Kidney (tissue), 14 donors: ENCODE data around the gene NF2. TPM values are rescaled to one million over a fixed set of nuclear protein-coding genes. Genes with fewer than 3 reads are reported as not detected.

Experiments used
- DNase-seq, 5 donors: peaks; one replicate each; pipeline ENCODE4 v3.0.0-alpha.2; 2013 to 2020
- FAIRE-seq: peaks from 2 replicates; lab custom pipeline; 2012; peaks lifted over from hg19 to GRCh38; lab: Jason Lieb, UNC
- H3K27ac ChIP-seq, 2 donors: one replicate each; pipeline ENCODE4 v1.7.0; 2013; ENCODE audit warnings: low read depth in 2 of 2, low read length in 2 of 2, inconsistent platforms in 1 of 2
- H3K27me3 ChIP-seq: one replicate; pipeline ENCODE4 v1.7.1; 2013; ENCODE audit warnings: low read length, inconsistent platforms; ENCODE audit not compliant: control insufficient read depth, insufficient read depth
- H3K36me3 ChIP-seq, 3 donors: one replicate each; pipeline versions ENCODE4 v1.7.0 to v1.7.1; 2013; ENCODE audit warnings: low read length in 3 of 3, control low read depth in 1 of 3, inconsistent platforms in 1 of 3; ENCODE audit not compliant: insufficient read depth in 3 of 3, control insufficient read depth in 2 of 3
- H3K4me1 ChIP-seq, 3 donors: one replicate each; pipeline versions ENCODE4 v1.7.0 to v1.7.1; 2013; ENCODE audit warnings: low read length in 3 of 3, inconsistent platforms in 1 of 3, low read depth in 1 of 3; ENCODE audit not compliant: control insufficient read depth in 2 of 3, insufficient read depth in 2 of 3
- H3K4me3 ChIP-seq, 3 donors: one replicate each; pipeline versions ENCODE4 v1.7.0 to v1.8.1; 2013; ENCODE audit warnings: low read length in 3 of 3, control low read depth in 1 of 3, inconsistent platforms in 1 of 3
- H3K9ac ChIP-seq, 3 donors: one replicate each; pipeline versions ENCODE4 v1.7.0 to v1.7.1; 2013; ENCODE audit warnings: low read length in 3 of 3, control low read depth in 1 of 3, inconsistent platforms in 1 of 3
- H3K9me3 ChIP-seq, 3 donors: one replicate each; pipeline versions ENCODE4 v1.7.0 to v1.7.1; 2013; ENCODE audit warnings: low read length in 3 of 3, control low read depth in 1 of 3, inconsistent platforms in 1 of 3; ENCODE audit not compliant: control insufficient read depth in 2 of 3, insufficient read depth in 1 of 3
- intact Hi-C: fragments of 100-400 bp; cut with DNase I; formaldehyde crosslinking; loops from one replicate; pipeline ENCODE4 v1.11.1; 2022
- polyA plus RNA-seq: library from polyadenylated mRNA; stranded (reverse); fragments of 350-450 nt; fragmentation: Illumina TruSeq; extraction: RNeasy Lipid Tissue Mini Kit (QIAGEN cat#74804); gene quantifications from one replicate; pipeline ENCODE4 v1.2.3, GENCODE V29; 2014; ENCODE audit warnings: low read depth, low replicate concordance; ENCODE audit not compliant: insufficient read depth
- total RNA-seq: library from RNA; stranded (reverse); fragmentation: NEBNext Ultra II Directional; extraction: Animal tissue kit (Norgen Biotek cat#: 25700); gene quantifications from one replicate; pipeline ENCODE4 v1.2.1, GENCODE V29; 2021
- TF ChIP-seq, protein P1 (sequence below): IDR thresholded peaks from 3 replicates; pipeline ENCODE4 v1.5.1; 2012; ENCODE audit warnings: mild to moderate bottlenecking, moderate library complexity, borderline replicate concordance; ENCODE audit not compliant: insufficient read depth; ENCODE audit errors: extremely low read depth
- donor health status: control.
- donor health status: control.
- donor health status: control.
- donor health status: control.
- donor health status: control.
- donor health status: DM: yes; HTN: yes; CAD: no.
- donor health status: Normal renal cell carcinoma (clear cell type).

The NF2 gene
- total and polyA plus RNA-seq, 2 donors from 2014 or later = 15.4 to 60.6 TPM

GRCh38 chr22:29702931-29703501 lies 99.6 kb downstream of the NF2 start:
- Histone ChIP-seq H3K36me3 (no peaks in the 10 kb centered on the region), H3K4me1 (peaks cover 0 to 6% (median 0%) of the 10 kb centered on the region in 3 donors), H3K27ac (no peak overlapping the region), H3K9ac (no peak overlapping the region), H3K4me3 (no peak overlapping the region), H3K9me3 (no peaks in the 10 kb centered on the region), H3K27me3 (no peaks in the 10 kb centered on the region)
- DNase-seq (peak in 1 of 5 donors; percentile 55), FAIRE-seq (no peak)
- intact Hi-C loops = no loop called here
- TF ChIP-seq, protein P1, sequence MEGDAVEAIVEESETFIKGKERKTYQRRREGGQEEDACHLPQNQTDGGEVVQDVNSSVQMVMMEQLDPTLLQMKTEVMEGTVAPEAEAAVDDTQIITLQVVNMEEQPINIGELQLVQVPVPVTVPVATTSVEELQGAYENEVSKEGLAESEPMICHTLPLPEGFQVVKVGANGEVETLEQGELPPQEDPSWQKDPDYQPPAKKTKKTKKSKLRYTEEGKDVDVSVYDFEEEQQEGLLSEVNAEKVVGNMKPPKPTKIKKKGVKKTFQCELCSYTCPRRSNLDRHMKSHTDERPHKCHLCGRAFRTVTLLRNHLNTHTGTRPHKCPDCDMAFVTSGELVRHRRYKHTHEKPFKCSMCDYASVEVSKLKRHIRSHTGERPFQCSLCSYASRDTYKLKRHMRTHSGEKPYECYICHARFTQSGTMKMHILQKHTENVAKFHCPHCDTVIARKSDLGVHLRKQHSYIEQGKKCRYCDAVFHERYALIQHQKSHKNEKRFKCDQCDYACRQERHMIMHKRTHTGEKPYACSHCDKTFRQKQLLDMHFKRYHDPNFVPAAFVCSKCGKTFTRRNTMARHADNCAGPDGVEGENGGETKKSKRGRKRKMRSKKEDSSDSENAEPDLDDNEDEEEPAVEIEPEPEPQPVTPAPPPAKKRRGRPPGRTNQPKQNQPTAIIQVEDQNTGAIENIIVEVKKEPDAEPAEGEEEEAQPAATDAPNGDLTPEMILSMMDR = no peak

- Histone ChIP-seq H3K4me3 (no peak overlapping the region), H3K4me1 (peaks cover 0 to 6% (median 0%) of the 10 kb centered on the region in 3 donors), H3K27me3 (no peaks in the 10 kb centered on the region), H3K9me3 (no peaks in the 10 kb centered on the region), H3K36me3 (no peaks in the 10 kb centered on the region), H3K9ac (no peak overlapping the region), H3K27ac (no peak overlapping the region)
- TF ChIP-seq, protein P1 = no peak
- DNase-seq (no peak), FAIRE-seq (no peak)
- intact Hi-C loops = no loop called here
Observed at GRCh38 chr22:29703569-29704195, 100.2 kb downstream of the NF2 start.

DNA sequence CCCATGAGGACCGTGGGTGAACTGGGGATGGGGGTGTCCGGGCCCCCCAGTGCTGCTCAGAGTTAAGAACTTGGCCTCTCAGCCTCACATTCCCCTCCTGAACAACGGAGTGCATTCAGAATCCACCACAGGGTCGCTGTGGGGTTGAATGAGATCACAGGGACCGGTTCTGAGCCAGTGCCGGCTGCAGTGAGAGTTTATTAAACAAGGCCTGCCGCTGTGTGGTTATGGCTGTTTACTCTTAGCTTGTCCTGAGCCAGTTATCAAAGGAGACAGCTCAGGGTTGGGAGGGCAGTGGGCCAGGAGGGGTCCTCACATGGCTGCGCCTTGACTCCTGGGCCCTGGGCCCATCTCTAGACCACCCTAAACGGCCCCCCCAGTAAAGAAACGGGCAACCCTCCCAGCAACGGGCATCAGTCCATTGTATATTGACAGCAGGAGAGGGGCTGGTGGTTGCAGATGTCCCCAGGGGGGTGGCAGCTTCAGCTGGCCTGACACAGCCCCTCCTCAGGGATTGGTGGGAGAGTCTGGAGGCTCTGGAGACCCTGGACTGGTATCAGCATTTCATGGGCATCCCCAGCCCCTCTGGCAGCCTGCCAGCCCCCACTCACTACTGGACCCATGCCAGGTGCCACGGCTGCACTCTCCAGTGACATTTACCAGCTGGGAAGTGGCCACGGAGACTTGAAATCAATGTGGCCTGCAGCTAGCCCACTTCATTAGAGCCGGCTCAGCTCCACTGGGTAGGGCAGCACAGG lies 101.3 kb downstream of the NF2 start:
- no peak for FAIRE-seq
- Histone ChIP-seq H3K9me3 (no peaks in the 10 kb centered on the region), H3K36me3 (no peaks in the 10 kb centered on the region), H3K4me1 (peaks cover 0 to 6% (median 0%) of the 10 kb centered on the region in 3 donors), H3K4me3 (no peak overlapping the region), H3K9ac (no peak overlapping the region), H3K27ac (no peak overlapping the region), H3K27me3 (no peaks in the 10 kb centered on the region)
- peak in 4 of 5 donors; percentile 65 to 83 (median 70) for DNase-seq
- intact Hi-C loops = no loop called here
- TF ChIP-seq, protein P1 = no peak
